ENCODE data around the gene LRMDA.
"Not testable (repeated sequence)": the region's sequence is repeated elsewhere in the genome, so short reads cannot be mapped to it uniquely, and the experiment has no call there.

Gene LRMDA

GRCh38 chr10:75746356-75746755, 314.9 kb downstream of the LRMDA start:
- DNase-seq (ENCODE audit: low read depth), result no peak

GRCh38 chr10:75750093-75750875, 318.9 kb downstream of the LRMDA start:
- not testable (repeated sequence) for DNase-seq (ENCODE audit: low read depth)

GRCh38 chr10:75751232-75751631, 319.8 kb downstream of the LRMDA start:
- DNase-seq (ENCODE audit: low read depth), result no peak

GRCh38 chr10:75753621-75754020, 322.2 kb downstream of the LRMDA start:
- DNase-seq (ENCODE audit: low read depth), result no peak

- no peak for DNase-seq (ENCODE audit: low read depth)
Measured at GRCh38 chr10:75754096-75754831, 322.8 kb downstream of the LRMDA start.

GRCh38 chr10:75755528-75755927, 324.1 kb downstream of the LRMDA start:
- DNase-seq (ENCODE audit: low read depth), result no peak

- no peak for DNase-seq (ENCODE audit: low read depth)
Measured at GRCh38 chr10:75761289-75761688, 329.9 kb downstream of the LRMDA start.

GRCh38 chr10:75762431-75762802, 331.0 kb downstream of the LRMDA start:
- no peak for DNase-seq (ENCODE audit: low read depth)

- DNase-seq (ENCODE audit: low read depth), result no peak
Measured at GRCh38 chr10:75763652-75764051, 332.2 kb downstream of the LRMDA start.

- DNase-seq (ENCODE audit: low read depth), result no peak
Measured at GRCh38 chr10:75764974-75765788, 333.8 kb downstream of the LRMDA start.

GRCh38 chr10:75765789-75766096, 334.3 kb downstream of the LRMDA start:
- no peak for DNase-seq (ENCODE audit: low read depth)

GRCh38 chr10:75766106-75766505, 334.7 kb downstream of the LRMDA start:
- no peak for DNase-seq (ENCODE audit: low read depth)

GRCh38 chr10:75766752-75767151, 335.3 kb downstream of the LRMDA start:
- DNase-seq (ENCODE audit: low read depth), result not testable (repeated sequence)

GRCh38 chr10:75770626-75771081, 339.2 kb downstream of the LRMDA start:
- no peak for DNase-seq (ENCODE audit: low read depth)

- DNase-seq (ENCODE audit: low read depth), result no peak
Measured at GRCh38 chr10:75771606-75772005, 340.2 kb downstream of the LRMDA start.

GRCh38 chr10:75772153-75772887, 340.9 kb downstream of the LRMDA start:
- peak; percentile 20 for DNase-seq (ENCODE audit: low read depth)

GRCh38 chr10:75773231-75773780, 341.9 kb downstream of the LRMDA start:
- DNase-seq (ENCODE audit: low read depth), result peak; percentile 42

GRCh38 chr10:75773813-75774782, 342.7 kb downstream of the LRMDA start:
- no peak for DNase-seq (ENCODE audit: low read depth)

- DNase-seq (ENCODE audit: low read depth), result no peak
Measured at GRCh38 chr10:75774783-75775490, 343.5 kb downstream of the LRMDA start.
